GM19324 (cell line): ENCODE results near the gene ANO10.
"Not testable (repeated sequence)": the region's sequence is repeated elsewhere in the genome, so short reads cannot be mapped to it uniquely, and the experiment has no call there.

Experiments used
- ATAC-seq: cut with Tn5 transposase; IDR thresholded peaks from one replicate; pipeline ENCODE4 v1.9.1; 2021; ENCODE audit warnings: mild to moderate bottlenecking, moderate library complexity; ENCODE audit not compliant: unreplicated experiment, low FRiP score

ANO10 gene

DNA sequence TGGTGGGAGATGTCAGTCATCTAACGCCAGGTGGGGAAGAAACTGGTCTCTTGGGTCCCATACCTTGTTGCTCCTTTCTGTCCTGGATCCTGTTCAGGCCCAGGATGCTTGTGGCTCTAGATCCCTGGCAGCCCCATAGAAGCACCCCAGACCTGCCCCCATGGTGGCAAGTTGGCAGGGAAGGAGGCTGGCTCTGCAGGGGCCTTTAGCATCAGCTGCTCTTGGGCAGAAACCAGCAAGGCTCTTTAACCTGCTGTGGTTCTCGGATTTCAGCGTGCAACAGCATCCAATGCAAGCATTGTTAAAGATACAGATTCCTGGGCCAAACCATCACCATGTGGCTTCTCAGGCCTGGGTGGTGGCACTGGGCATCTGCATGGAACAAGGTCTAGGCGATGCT is 259.6 kb downstream of the ANO10 start:
- ATAC-seq = no peak

DNA sequence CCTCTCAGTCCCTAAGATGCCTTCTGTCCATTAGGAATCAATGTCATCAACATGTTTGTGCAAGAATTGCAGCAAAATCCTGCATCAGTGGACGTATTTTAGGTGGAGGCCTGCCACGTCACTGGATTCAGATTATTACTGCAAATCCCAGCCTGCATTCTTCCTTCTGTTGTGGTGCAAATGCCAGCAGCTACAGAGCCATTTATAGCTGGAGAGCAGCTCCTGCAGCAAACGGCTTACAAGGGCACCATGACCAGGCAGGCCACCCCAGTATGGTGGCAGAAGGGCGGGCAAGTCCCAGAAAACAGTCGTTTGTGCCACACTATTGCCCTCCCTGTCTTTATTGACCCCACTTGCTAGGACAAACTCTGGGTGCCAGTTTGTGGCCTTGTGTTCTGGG is 260.7 kb downstream of the ANO10 start:
- no peak for ATAC-seq

DNA sequence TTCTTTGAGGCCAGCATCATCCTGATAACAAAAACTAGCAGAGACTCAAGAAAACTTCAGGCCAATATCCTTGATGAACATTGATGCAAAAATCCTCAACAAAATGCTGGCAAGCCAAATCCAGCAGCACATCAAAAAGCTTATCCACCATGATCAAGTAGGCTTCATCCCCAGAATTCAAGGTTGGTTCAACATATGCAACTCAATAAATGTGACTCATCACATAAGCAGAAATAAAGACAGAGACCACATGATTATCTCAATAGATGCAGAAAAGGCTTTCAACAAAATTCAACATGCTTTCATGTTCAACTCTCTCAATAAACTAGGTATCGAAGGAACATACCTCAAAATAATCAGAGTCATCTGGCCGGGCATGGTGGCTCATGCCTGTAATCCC is 265.8 kb downstream of the ANO10 start:
- ATAC-seq = not testable (repeated sequence)

DNA sequence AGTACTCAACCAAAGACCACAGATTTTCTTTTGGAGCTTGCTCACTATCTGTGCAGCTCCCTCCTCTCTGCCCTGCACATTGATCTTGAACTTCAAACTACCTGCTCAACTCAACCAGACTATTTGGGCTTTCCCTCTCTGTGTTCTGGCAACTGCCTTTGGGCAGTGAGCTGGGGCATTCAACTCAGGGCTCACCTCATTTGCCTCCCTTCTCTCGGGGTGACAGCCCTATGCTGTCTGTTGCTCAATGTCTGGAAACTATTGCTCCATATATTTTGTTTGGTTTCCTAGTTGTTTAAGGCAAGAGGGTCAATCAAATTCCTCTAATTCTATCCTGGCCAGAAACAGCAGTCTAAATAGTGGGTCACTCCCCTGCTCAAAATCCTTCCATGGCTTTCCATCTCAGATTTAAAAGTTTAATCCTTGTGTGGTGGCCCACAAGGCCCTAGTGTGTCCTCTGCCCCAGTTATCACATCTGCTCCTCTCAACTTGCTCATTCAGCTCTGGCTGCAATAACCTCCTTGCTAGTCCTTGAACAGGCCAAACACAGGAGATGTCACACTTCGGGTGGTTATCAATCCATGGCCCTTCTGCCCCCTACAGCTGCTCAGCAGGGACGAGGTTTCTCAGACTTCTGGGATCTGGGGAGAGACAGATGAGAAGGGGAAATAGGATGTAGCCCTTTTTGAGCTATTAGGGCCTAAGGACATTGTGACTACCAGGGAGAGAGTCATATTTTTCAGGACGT is 267.7 kb downstream of the ANO10 start:
- ATAC-seq = no peak

DNA sequence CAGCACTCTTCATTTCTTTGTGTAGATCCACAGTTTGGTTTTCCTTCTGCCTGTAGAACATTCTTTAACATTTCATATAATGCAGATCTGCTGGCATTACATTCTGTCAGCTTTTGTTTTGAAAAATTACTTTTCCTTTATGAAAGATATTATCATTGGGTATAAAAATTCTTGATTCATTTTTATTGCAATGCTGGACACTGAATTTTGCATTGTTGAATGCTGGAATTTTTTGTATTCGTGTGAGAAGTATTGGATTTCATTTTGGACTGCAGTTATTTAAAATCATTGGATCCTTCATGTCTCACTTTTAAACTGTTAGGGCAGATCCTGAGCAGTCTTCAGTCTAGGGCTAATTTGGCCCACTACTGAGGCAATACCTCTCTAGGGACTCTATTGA is 268.4 kb downstream of the ANO10 start:
- no peak for ATAC-seq

DNA sequence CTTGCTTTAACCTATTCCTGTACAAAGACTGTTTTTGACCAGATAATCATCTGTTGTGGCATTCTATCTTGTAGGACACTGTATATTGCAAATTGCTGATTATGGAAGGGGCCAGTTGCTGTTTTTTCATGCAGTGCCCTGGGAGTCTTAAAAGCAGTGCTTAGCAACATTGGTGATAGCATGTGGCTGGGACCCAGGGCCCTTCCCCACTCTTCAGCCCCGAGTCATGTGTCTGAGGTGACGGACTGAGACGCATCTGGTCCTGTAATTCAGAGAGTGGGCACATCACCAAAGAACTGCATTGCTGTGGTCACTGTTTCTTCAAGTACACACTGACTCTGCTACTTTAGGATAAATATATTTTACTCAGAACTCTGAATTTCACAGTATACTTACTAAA is 272.1 kb downstream of the ANO10 start:
- no peak for ATAC-seq

DNA sequence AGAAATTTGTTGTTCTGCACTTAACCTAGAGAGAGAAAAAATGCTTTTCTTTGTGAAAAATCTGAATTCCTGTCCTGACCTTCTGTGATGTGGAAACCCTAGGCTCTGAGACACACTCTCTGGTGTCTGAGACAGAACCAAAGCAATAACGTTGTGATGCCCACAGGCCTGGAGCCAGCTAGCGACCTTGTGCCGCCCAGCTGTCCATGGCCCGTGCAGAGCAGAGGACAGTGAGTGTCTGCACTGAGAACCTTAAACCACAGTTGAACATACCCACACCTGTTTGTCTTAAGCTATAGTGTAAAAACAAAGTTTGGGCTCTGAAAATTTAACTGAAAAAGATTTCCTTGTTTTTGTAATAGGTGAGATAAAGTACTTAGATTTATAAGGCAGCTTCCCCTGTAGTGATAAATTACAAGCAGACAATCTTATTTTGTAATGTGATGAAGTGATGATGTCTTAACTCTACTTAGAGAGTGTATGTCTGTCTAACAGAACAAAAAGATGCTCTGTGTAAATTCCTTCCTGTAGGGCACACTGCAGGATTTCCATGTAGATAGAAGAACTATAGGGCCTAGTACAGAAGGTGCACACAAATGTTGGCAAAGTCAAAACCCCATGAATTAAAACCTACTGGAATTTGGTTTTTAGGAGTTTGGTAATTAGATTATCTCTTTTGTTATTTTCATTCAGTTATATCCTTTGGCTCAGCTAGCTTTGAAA is 272.8 kb downstream of the ANO10 start:
- ATAC-seq = no peak

DNA sequence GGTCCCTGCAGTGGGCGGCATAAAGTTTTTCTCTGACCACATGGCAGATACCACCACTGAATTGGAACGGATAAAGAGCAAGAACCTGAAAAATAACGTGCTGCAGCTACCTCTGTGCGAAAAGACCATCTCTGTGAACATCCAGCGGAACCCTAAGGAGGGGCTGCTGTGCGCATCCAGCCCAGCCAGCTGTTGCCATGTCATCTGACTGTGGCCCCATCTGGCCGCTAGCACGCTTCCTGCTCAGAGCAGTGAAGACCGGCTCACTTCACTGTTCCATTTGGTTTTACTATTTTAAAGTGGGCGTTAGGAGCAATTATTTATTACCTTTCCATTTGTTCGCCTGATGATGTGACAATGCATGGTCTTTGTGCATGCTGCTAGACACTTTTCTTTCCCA is 273.5 kb downstream of the ANO10 start:
- no peak for ATAC-seq

DNA sequence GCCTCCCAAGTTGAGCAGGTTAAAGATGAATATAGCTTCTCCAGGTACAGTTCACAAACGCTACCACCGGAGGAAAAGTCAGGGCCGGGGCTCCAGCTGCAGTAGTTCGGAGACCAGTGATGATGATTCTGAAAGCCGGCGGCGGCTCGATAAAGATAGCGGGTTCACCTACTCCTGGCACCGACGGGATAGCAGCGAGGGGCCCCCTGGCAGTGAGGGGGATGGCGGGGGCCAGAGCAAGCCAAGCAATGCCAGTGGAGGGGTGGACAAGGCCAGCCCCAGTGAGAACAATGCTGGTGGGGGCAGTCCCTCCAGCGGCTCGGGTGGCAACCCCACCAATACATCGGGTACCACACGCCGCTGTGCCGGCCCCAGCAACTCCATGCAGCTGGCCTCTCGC is 274.0 kb downstream of the ANO10 start:
- ATAC-seq = no peak

DNA sequence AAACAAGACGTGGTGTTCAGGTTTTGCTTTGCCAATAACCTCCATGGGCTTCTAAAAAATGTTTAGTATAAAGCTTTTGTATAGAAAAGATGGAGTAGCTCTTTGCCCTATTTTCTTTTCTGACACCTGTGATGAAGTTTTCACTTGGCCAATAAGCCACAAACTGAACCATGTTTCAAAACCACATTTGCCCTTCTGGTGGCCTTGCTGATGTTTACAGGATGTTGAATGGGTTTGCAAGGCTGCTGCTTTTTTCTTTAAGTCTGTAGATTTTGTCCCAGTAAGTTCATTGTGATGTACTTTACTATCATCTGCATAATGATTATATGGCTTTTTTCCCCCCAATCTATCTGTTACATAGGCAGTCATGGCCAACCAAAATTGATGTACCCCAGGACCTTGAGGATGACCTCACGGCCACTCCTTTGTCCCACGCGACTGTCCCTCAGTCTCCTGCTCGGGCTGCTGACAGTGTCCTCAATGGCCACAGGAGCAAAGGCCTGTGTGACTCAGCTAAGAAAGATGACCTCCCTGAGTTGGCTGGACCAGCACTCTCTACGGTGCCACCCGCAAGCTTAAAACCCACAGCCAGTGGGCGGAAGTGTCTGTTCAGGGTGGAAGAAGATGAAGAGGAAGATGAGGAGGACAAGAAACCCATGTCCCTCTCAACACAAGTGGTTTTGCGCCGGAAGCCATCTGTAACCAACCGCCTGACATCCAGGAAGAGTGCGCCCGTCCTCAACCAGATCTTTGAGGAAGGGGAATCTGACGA is 274.6 kb downstream of the ANO10 start:
- ATAC-seq = no peak

DNA sequence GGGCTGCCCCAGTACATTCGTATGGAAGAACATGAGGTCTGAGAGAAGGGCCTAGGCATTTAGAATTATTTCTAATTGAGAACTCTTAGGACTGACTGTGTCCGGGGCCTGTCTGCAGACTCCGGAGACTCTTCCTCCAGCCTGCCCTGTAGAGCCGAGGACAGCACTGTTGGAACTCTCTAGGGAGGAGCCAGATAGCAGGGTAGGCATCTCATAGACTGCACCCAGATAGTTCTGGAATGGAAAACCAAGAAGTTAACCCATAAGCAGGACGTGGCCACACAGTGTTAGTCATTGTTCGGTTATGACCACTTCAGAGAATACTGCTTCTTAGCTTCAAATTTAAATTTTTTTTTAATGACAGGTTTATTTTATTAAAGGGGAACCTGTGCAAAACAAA is 275.9 kb downstream of the ANO10 start:
- no peak for ATAC-seq

DNA sequence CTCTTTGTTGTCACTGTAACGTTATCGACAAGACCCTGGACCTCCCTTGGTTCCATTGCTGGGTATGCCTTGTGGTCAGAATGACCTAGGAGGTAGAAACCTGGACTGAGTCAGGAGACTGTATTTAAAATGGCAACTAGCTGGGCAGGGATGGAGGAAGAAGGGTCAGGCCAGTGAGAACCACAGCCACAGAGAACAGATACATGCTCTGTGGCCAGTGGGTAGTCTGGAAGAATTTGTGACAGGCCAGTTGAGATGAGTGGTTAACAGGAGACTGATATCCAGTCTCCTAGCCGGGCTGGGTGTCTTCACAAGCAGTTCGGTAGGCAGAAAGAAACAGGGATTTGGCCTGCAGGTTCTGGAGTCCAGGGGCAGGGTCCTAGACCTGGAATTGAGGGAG is 276.6 kb downstream of the ANO10 start:
- no peak for ATAC-seq

DNA sequence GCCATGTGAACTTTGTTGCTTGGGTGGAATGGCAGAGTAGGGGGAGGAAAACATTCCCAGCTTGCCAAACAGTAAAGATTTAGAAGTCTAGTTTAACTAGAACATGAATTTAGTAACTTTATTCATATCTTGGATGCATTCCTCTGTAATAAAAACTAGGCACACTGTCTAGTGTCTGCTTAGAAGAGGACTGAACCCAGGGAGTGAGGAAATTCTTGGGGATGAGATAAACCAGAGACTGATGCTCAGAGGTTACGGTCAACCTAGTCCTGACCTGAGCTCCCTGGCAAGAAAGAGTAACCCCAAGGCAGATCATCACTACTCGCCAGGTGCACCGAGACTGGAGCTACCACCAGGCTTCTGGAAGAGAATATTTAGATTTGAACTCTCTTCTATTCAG is 277.3 kb downstream of the ANO10 start:
- ATAC-seq = no peak

DNA sequence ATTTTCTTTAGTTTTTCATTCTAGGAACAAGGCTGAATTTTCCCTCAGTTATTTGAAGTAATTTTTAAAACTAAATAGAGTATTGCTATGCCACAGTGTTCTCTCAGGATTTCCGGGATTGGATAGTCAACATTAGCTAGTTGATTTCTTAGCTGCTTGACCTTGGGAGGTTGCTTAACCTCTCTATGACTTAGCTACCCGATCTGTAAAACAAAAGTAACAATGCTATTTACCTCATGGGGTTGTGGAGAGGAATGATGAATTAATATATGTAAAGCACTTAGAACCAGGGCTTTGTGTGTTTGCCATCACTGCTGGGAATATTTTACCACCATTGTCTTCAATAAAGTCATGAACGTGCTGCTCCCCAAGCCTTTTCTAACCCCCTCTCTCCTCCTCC is 278.0 kb downstream of the ANO10 start:
- no peak for ATAC-seq

DNA sequence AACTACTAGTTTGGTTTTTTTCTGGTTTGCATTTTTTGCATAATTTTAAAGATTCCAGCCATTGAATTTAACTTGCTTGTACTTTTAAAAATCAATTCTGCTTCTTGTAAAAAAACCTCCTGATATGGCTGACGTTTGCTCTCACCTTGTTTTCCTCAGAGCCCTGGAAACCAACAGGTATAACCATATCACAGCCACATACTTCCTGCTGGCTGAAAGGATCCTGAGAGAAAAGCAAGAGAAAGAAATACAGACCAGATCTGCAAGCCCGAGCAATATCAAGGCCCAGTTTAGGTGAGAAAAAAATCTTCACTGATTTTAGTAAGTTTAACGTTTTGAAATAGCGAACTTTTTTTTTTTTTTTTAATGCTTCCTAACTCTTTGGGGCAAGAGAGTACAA is 278.6 kb downstream of the ANO10 start:
- ATAC-seq = no peak

DNA sequence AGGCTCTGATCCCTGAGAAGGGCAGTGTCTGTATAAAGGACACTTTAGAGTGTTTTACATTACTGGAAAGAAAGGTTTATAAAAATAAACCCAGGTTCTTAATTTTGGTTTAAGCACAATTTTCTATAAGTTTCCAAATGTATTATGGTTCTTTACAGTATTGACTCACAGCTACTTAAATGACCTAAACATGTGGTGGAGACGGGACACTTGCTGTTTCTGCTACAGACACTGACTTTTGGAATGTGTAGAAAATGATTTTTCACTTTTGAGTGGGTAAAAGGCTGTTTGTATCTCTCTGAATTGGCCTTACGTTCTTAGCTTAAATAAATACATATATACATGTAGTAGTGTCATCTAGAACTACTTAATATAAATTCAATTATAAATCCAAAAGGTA is 280.0 kb downstream of the ANO10 start:
- ATAC-seq = no peak

DNA sequence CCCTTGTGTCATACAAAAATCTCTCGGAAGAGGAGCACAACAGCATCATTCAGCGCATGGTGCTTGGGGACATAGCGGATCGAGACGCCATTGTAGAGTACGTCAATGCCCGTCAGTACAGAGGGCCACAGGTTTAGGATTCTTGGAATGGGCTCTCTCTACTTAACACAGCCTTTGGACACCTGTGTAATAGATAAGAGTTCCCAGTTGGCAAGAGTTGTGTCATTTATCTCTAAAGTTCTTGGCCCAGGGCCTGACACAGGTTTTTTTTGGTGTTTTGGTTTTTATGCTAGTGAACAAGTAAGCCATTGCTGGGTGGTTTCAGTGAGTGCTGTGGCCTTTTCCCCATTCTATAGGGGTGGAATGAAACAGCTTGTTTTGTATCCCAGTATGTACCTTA is 281.4 kb downstream of the ANO10 start:
- no peak for ATAC-seq

DNA sequence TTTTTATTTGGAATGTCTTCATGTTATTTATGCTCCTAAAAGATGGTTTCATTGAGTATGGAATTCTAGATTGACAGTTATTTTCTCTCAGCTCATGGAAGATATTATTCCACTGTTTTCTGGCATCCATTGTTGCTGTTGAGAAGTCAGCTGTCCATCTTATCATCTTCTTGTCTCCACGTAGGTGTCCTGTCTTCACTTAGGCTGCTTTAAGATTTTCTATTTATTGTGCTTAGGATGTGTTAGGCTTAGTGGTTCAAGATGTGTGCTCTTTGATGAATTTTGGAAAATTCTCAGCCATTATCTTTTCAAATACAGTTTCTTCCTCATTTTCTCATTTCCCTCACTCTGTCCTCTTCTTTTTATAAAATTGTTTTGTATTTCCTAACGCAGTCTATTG is 283.5 kb downstream of the ANO10 start:
- no peak for ATAC-seq

DNA sequence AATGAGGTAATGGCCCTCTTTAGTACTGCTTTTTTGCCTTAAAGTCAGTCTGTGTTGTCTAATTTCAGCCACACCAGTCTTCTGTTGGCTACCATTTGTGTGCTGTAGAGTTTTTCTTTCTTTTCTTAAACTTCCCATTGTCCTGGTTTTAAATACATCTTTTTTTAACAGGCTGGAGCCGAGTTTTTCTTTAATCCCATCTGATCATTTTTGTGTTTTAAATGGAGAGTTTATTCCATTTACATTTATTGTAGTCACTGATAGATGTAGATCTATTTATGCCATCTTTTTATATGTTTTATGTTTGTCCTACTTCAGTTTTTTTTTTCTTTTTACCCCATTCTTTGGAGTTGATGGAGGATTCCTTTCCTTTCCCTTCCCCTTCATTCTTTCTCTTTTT is 286.0 kb downstream of the ANO10 start:
- no peak for ATAC-seq

DNA sequence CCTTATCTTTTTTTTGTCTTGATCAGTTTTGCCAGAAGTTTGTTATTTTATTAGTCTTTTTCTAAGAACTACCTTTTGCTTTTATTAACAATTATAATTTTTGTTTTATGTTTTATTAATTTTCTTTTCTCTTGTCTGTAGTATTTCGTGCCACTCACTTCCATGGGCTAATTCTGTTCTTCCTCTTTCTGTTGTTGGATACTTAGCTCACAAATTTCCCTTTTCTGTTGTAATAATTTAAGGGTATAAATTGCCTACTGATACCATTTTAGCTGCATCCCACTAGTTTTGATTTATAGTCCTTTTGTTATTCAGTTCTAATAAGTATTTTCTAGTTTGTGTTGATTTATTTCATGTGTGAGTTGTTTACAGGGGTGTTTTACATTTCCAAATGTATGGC is 286.8 kb downstream of the ANO10 start:
- no peak for ATAC-seq

DNA sequence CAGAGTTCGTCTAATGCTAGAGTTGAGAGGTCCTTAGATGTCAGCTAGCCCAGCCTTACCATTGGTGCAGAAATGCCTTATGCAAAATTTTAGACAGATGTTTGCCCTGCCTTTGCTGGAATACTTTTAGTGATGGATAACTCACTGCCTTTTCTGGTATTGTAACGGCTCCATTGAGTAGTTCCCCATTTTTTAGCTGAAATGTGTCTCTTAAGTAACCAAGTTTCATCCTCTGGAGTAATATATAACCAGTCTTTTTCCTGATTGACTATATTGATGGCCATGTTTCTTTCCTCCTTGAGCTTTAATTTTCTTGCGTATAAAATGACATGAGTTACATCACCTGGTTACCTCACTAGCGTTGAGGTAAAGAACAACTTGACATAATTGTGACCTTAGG is 290.4 kb downstream of the ANO10 start:
- ATAC-seq = no peak

DNA sequence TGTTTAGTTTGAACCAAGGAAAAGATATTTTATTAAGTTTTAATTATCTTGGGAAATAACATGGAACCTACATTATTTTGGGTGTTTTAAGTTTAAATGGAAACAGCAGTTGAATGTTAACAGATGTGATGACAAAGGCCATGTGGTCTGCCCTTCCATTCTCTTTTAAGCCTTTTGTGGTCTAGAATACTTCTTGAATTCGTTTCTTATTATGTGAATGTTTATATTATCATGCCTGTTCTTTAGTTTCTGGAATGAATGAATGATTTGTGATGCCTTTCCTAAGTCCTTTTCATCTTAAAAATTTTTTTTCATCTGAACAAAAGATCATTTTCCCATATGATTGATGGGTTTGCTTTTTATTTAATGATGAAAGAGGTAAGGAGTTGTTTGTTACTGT is 290.8 kb downstream of the ANO10 start:
- no peak for ATAC-seq
